ENCODE results near the gene ARHGAP32.
A peak's percentile ranks its signal among the peaks of the same experiment; 100 is the strongest.

ARHGAP32 gene

DNA sequence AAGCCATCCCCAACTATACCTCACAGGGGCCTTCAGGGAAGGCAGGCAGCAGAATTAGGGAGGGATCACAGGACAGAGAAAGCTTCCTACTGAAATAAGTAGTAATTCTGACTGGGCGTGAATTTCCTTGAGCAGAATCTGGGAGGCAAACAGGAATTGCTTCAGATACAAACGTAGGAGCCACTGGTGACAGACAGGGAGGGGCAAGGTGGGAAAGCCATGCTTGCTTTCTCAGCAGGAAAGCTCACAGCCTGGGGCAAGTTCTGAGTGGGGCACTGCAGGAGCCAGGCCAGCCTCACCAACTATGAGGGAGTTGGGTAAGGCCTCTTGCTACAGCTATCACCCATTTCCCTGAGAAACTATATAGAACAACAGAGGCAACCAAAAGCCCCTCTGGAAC, 43.6 kb downstream of the ARHGAP32 start:
- in situ Hi-C loops (cut with HindIII; ENCODE audit: low sequenced_read_pairs): loop anchor here (25.0 kb wide), 1 partner anchor 189 kb away; no protein-coding TSS in a partner anchor
- DNase-seq (ENCODE audit: low read depth): no peak
- H3K4me3 ChIP-seq (ENCODE audit: low read depth, low read length): no peak overlapping the region
- TF ChIP-seq CTCF (IDR thresholded peaks at IDR 0.05; ENCODE audit: low read depth, low read length, missing control alignments): no peak

GRCh38 chr11:129146191-129146590, 45.9 kb downstream of the ARHGAP32 start:
- in situ Hi-C loops (cut with HindIII; ENCODE audit: low sequenced_read_pairs): loop anchor here (25.0 kb wide), 1 partner anchor 191 kb away; no protein-coding TSS in a partner anchor
- TF ChIP-seq CTCF (IDR thresholded peaks at IDR 0.05; ENCODE audit: low read depth, low read length, missing control alignments): no peak
- DNase-seq (ENCODE audit: low read depth): no peak
- no peak overlapping the region for H3K4me3 ChIP-seq (ENCODE audit: low read depth, low read length)

GRCh38 chr11:129145276-129145675, 46.8 kb downstream of the ARHGAP32 start:
- in situ Hi-C loops (cut with HindIII; ENCODE audit: low sequenced_read_pairs): loop anchor here (25.0 kb wide), 1 partner anchor 192 kb away; no protein-coding TSS in a partner anchor
- no peak for TF ChIP-seq CTCF (IDR thresholded peaks at IDR 0.05; ENCODE audit: low read depth, low read length, missing control alignments)
- no peak overlapping the region for H3K4me3 ChIP-seq (ENCODE audit: low read depth, low read length)
- no peak for DNase-seq (ENCODE audit: low read depth)

- TF ChIP-seq CTCF (IDR thresholded peaks at IDR 0.05; ENCODE audit: low read depth, low read length, missing control alignments): no peak
- in situ Hi-C loops (cut with HindIII; ENCODE audit: low sequenced_read_pairs): loop anchor here (25.0 kb wide), 1 partner anchor 193 kb away; no protein-coding TSS in a partner anchor
- no peak overlapping the region for H3K4me3 ChIP-seq (ENCODE audit: low read depth, low read length)
- DNase-seq (ENCODE audit: low read depth): no peak
Observed at GRCh38 chr11:129144256-129144655, 47.9 kb downstream of the ARHGAP32 start.

- H3K4me3 ChIP-seq (ENCODE audit: low read depth, low read length): no peak overlapping the region
- peak; percentile 97 for DNase-seq (ENCODE audit: low read depth)
- TF ChIP-seq CTCF (IDR thresholded peaks at IDR 0.05; ENCODE audit: low read depth, low read length, missing control alignments): no peak
- in situ Hi-C loops (cut with HindIII; ENCODE audit: low sequenced_read_pairs): loop anchor here (25.0 kb wide), 1 partner anchor 194 kb away; no protein-coding TSS in a partner anchor
Observed at GRCh38 chr11:129143335-129143734, 48.8 kb downstream of the ARHGAP32 start.

DNA sequence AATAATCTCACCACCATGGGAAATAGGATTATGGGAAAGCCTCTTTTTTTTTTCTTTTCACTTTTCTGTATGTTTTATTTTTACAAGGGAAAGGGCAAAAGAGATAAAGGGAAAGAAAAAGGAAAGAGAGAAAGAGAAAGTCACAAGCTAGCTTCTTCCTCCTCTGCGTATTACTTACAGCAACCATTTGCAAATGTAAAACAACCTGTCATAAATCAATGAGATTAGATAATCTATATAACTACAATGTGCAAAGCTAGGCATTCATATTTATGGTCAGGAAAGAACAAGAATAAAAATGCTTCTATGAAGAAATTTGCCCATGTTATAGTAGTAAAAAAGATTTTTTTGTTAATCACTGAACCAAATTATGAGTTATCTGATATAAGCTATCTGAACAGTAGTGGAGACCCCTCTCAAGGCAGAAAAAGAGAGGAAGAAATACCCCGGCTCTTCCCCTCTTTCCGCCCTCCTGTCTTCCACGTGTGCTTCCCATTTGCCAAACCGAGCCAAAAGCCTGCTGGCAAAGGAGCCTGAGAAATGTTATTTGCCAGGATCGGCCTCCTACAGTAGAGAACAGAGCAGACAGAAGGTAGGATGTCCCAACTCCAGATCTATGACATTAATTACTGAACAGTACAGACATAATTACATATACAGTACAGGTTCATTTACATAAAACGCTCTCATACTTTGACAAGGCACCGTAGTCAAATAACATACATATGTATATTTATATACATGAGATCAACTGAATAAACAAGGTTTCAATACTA, 50.2 kb downstream of the ARHGAP32 start:
- in situ Hi-C loops (cut with HindIII; ENCODE audit: low sequenced_read_pairs): loop anchor here (25.0 kb wide), 1 partner anchor 195 kb away; no protein-coding TSS in a partner anchor
- no peak overlapping the region for H3K4me3 ChIP-seq (ENCODE audit: low read depth, low read length)
- TF ChIP-seq CTCF (IDR thresholded peaks at IDR 0.05; ENCODE audit: low read depth, low read length, missing control alignments): no peak
- peak; percentile 52 for DNase-seq (ENCODE audit: low read depth)

Measured in astrocyte of the cerebellum (primary cell).